ENCODE results near the gene CHCHD3. TPM values are rescaled to one million over a fixed set of nuclear protein-coding genes. Genes with fewer than 3 reads are reported as not detected.

CHCHD3 gene
- total and polyA plus RNA-seq, 4 donors, result 20.1 to 78.0 (median 46.9) TPM

- Histone ChIP-seq H3K27ac (ENCODE audit: low read depth in 1 of 2, low read length in 1 of 2) (no peak overlapping the region), H3K9ac (ENCODE audit: insufficient read depth in 1 of 2, low read length in 2 of 2) (no peak overlapping the region), H3K4me3 (no peak overlapping the region), H3K4me1 (ENCODE audit: control insufficient read depth in 5 of 5, insufficient read depth in 5 of 5, low read length in 5 of 5) (no peaks in the 10 kb centered on the region), H3K27me3 (ENCODE audit: control insufficient read depth in 3 of 3, insufficient read depth in 3 of 3, low read length in 2 of 3) (no peaks in the 10 kb centered on the region), H3K9me3 (ENCODE audit: control insufficient read depth in 4 of 4, insufficient read depth in 3 of 4, low read length in 3 of 4) (peaks cover 0 to 3% (median 1%) of the 10 kb centered on the region in 4 donors), H3K36me3 (ENCODE audit: control insufficient read depth in 4 of 4, insufficient read depth in 4 of 4, low read length in 4 of 4) (no peaks in the 10 kb centered on the region)
- DNase-seq (no peak), ATAC-seq (ENCODE audit: insufficient read depth, low FRiP score) (no peak)
- 39 to 53% methylated on average over 1 of the region's 1 CpG for WGBS, 2 donors
- no peak for TF ChIP-seq CTCF (IDR thresholded peaks at IDR 0.05; ENCODE audit: control extremely low read depth, extremely low read depth)
Observed at GRCh38 chr7:133108023-133108422, 26.1 kb upstream of the CHCHD3 start.

- Histone ChIP-seq H3K36me3 (ENCODE audit: control insufficient read depth in 4 of 4, insufficient read depth in 4 of 4, low read length in 4 of 4) (no peaks in the 10 kb centered on the region), H3K9me3 (ENCODE audit: control insufficient read depth in 4 of 4, insufficient read depth in 3 of 4, low read length in 3 of 4) (no peaks in the 10 kb centered on the region), H3K4me1 (ENCODE audit: control insufficient read depth in 5 of 5, insufficient read depth in 5 of 5, low read length in 5 of 5) (no peaks in the 10 kb centered on the region), H3K27ac (ENCODE audit: low read depth in 1 of 2, low read length in 1 of 2) (no peak overlapping the region), H3K4me3 (no peak overlapping the region), H3K27me3 (ENCODE audit: control insufficient read depth in 3 of 3, insufficient read depth in 3 of 3, low read length in 2 of 3) (no peaks in the 10 kb centered on the region), H3K9ac (ENCODE audit: insufficient read depth in 1 of 2, low read length in 2 of 2) (no peak overlapping the region)
- ATAC-seq (ENCODE audit: insufficient read depth, low FRiP score), result peak; percentile 62
- 65 to 78% methylated on average over 6 of the region's 6 CpGs for WGBS, 2 donors
- TF ChIP-seq CTCF (IDR thresholded peaks at IDR 0.05; ENCODE audit: control extremely low read depth, extremely low read depth), result no peak
- peak in 2 of 3 donors; percentile 36 to 48 for DNase-seq
Observed at GRCh38 chr7:133102276-133103060, 20.6 kb upstream of the CHCHD3 start.

GRCh38 chr7:133099633-133100286 is 17.9 kb upstream of the CHCHD3 start:
- TF ChIP-seq CTCF (IDR thresholded peaks at IDR 0.05; ENCODE audit: control extremely low read depth, extremely low read depth), result no peak
- 80 to 82% methylated on average over 3 of the region's 3 CpGs for WGBS, 2 donors
- Histone ChIP-seq H3K4me1 (ENCODE audit: control insufficient read depth in 5 of 5, insufficient read depth in 5 of 5, low read length in 5 of 5) (no peaks in the 10 kb centered on the region), H3K27ac (ENCODE audit: low read depth in 1 of 2, low read length in 1 of 2) (no peak overlapping the region), H3K4me3 (no peak overlapping the region), H3K9ac (ENCODE audit: insufficient read depth in 1 of 2, low read length in 2 of 2) (no peak overlapping the region), H3K27me3 (ENCODE audit: control insufficient read depth in 3 of 3, insufficient read depth in 3 of 3, low read length in 2 of 3) (no peaks in the 10 kb centered on the region), H3K9me3 (ENCODE audit: control insufficient read depth in 4 of 4, insufficient read depth in 3 of 4, low read length in 3 of 4) (peaks cover 0 to 2% (median 0%) of the 10 kb centered on the region in 4 donors), H3K36me3 (ENCODE audit: control insufficient read depth in 4 of 4, insufficient read depth in 4 of 4, low read length in 4 of 4) (peaks cover 0 to 1% (median 0%) of the 10 kb centered on the region in 4 donors)
- DNase-seq (no peak), ATAC-seq (ENCODE audit: insufficient read depth, low FRiP score) (no peak)

All from lung (tissue), 12 donors.